ACC112 (cell line): Measurements from ENCODE around the gene CTLA4.
"Not testable (repeated sequence)": the region's sequence is repeated elsewhere in the genome, so short reads cannot be mapped to it uniquely, and the experiment has no call there.

ENCODE experiments used
- H2AFZ ChIP-seq: fragments of 200-600 bp; sonication (generic); one replicate; pipeline ENCODE4 v1.6.0; 2017; ENCODE audit warnings: antibody characterized with exemption, low read length; ENCODE audit not compliant: unreplicated experiment
- H3K27ac ChIP-seq: fragments of 200-600 bp; sonication (generic); 2 replicates; pipeline ENCODE4 v1.5.1; 2014; ENCODE audit warnings: low read depth, mild to moderate bottlenecking, antibody characterized with exemption, low read length, moderate library complexity
- H3K27me3 ChIP-seq: fragments of 200-600 bp; sonication (generic); 2 replicates; pipeline ENCODE4 v1.6.1; 2014; ENCODE audit warnings: mild to moderate bottlenecking, antibody characterized with exemption, low read length, moderate library complexity, mixed read lengths; ENCODE audit not compliant: insufficient read depth
- H3K36me3 ChIP-seq: fragments of 200-600 bp; sonication (generic); 2 replicates; pipeline ENCODE4 v1.6.1; 2016; ENCODE audit warnings: mild to moderate bottlenecking, antibody characterized with exemption, low read length, moderate library complexity, mixed read lengths; ENCODE audit not compliant: insufficient read depth
- H3K4me1 ChIP-seq: fragments of 200-600 bp; sonication (generic); one replicate; pipeline ENCODE4 v1.6.1; 2016; ENCODE audit warnings: low read length, mixed read lengths; ENCODE audit not compliant: insufficient read depth, unreplicated experiment, control insufficient read depth
- H3K4me3 ChIP-seq: fragments of 200-600 bp; sonication (generic); 2 replicates; pipeline ENCODE4 v1.5.1; 2014; ENCODE audit warnings: mild to moderate bottlenecking, low read depth, low read length
- H3K79me2 ChIP-seq: fragments of 200-600 bp; sonication (generic); one replicate; pipeline ENCODE4 v1.6.0; 2016; ENCODE audit warnings: low read length; ENCODE audit not compliant: control insufficient read depth, unreplicated experiment, insufficient read depth

The CTLA4 gene

GRCh38 chr2:203873461-203873860 lies 5.9 kb downstream of the CTLA4 start:
- H3K4me1 ChIP-seq, result no peaks in the 10 kb centered on the region
- no peak overlapping the region for H3K4me3 ChIP-seq
- H3K79me2 ChIP-seq, result no peaks in the 10 kb centered on the region
- no peak overlapping the region for H3K27ac ChIP-seq
- H3K27me3 ChIP-seq, result peaks cover 78% of the 10 kb centered on the region
- no peak overlapping the region for H2AFZ ChIP-seq
- no peaks in the 10 kb centered on the region for H3K36me3 ChIP-seq

DNA sequence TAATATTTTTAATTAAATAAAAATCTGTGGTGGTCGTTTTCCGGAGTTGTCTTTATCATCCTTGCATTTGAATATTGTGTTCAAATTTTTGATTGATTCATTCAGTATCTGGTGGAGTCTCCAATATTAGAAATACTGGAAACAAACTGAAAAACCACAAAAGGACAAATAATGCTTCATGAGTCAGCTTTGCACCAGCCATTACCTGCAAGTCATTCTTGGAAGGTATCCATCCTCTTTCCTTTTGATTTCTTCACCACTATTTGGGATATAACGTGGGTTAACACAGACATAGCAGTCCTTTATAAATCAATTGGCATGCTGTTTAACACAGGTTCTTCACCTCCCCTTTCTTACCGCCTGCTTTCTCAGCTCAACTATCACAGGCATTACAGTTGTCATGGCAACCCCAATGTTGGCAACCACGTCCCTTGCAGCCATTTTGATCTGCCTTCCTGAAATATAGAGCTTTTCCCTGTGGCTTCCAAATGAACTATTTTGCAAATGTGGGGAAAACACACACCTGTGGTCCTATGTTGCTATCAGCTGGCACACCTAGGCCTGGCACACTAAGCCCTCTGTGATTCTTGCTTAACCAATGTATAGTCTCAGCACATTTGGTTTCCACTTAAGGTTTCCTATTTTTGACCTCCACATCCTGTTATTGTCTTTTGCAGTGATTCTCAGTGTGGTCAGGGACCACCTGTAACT lies 6.5 kb downstream of the CTLA4 start:
- H3K4me3 ChIP-seq, result no peak overlapping the region
- no peaks in the 10 kb centered on the region for H3K79me2 ChIP-seq
- peaks cover 73% of the 10 kb centered on the region for H3K27me3 ChIP-seq
- no peaks in the 10 kb centered on the region for H3K36me3 ChIP-seq
- H2AFZ ChIP-seq, result no peak overlapping the region
- H3K27ac ChIP-seq, result no peak overlapping the region
- no peaks in the 10 kb centered on the region for H3K4me1 ChIP-seq

DNA sequence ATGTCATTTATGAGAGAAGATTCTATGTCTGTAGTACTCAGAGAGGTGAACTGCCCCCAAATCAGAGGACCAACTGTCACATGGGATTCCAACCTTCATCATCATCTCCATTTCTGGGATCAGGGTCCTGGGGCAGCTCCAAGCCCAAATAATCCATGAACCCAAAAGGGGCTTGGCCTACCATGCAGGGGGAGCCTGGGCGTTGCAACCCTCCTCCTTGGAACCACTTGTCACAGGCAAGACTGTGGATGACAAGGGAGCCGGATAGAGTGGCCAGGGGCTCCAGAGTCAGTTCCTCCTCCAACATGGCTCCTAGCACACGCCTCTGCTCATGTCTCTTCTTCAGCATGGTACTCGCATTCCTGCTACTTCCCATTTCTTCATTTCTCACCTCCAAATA lies 7.9 kb downstream of the CTLA4 start:
- Histone ChIP-seq H3K27me3 (peaks cover 59% of the 10 kb centered on the region), H3K4me1 (no peaks in the 10 kb centered on the region), H3K27ac (no peak overlapping the region), H3K36me3 (no peaks in the 10 kb centered on the region), H3K4me3 (no peak overlapping the region), H2AFZ (no peak overlapping the region), H3K79me2 (no peaks in the 10 kb centered on the region)

- no peak overlapping the region for H3K27ac ChIP-seq
- H3K36me3 ChIP-seq, result no peaks in the 10 kb centered on the region
- no peak overlapping the region for H3K4me3 ChIP-seq
- no peaks in the 10 kb centered on the region for H3K4me1 ChIP-seq
- H3K79me2 ChIP-seq, result no peaks in the 10 kb centered on the region
- H2AFZ ChIP-seq, result no peak overlapping the region
- peaks cover 54% of the 10 kb centered on the region for H3K27me3 ChIP-seq
Measured at GRCh38 chr2:203876328-203876727, 8.8 kb downstream of the CTLA4 start.

DNA sequence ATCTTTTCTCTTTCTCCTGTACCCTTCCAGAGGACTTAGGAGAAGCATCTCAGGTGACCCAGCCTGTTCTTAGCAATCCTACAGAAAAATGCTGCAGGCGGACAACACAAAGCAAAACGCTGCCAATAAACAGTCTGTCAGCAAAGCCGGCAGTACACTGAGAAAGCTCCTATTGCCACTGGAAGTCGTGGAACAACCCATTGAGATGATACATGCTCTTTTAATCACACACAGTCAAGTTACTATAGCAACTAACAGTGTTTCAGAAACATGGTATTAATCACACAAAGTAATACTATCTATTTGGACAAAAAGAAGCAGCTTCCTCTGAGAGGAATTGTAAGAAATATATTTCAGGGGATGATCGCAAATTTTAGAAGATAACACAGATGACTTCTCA lies 10.5 kb downstream of the CTLA4 start:
- Histone ChIP-seq H2AFZ (no peak overlapping the region), H3K4me3 (no peak overlapping the region), H3K27me3 (peaks cover 37% of the 10 kb centered on the region), H3K36me3 (no peaks in the 10 kb centered on the region), H3K27ac (no peak overlapping the region), H3K4me1 (no peaks in the 10 kb centered on the region), H3K79me2 (no peaks in the 10 kb centered on the region)

- H3K27ac ChIP-seq, result no peak overlapping the region
- H3K36me3 ChIP-seq, result no peaks in the 10 kb centered on the region
- H3K27me3 ChIP-seq, result peaks cover 27% of the 10 kb centered on the region
- no peak overlapping the region for H2AFZ ChIP-seq
- H3K79me2 ChIP-seq, result no peaks in the 10 kb centered on the region
- no peaks in the 10 kb centered on the region for H3K4me1 ChIP-seq
- no peak overlapping the region for H3K4me3 ChIP-seq
Measured at GRCh38 chr2:203880557-203881125, 13.1 kb downstream of the CTLA4 start.

DNA sequence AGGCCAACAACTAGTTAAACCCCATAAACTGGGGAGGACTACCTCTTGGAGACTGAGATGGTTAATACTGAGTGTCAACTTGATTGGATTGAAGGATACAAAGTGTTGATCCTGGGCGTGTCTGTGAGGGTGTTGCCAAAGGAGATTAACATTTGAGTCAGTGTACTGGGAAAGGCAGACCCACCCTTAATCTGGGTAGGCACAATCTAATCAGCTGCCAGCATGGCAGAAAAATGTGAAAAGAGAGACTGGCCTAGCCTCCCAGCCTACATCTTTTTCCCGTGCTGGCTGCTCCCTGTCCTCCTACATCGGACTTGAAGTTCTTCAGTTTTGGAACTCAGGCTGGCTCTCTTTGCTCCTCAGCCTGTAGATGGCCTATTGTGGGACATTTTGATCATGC lies 13.6 kb downstream of the CTLA4 start:
- not testable (repeated sequence) for H3K79me2 ChIP-seq, H3K27ac ChIP-seq, H2AFZ ChIP-seq, H3K4me3 ChIP-seq, H3K4me1 ChIP-seq, H3K36me3 ChIP-seq
- peaks cover 27% of the 10 kb centered on the region for H3K27me3 ChIP-seq

- peaks cover 20% of the 10 kb centered on the region for H3K27me3 ChIP-seq
- no peaks in the 10 kb centered on the region for H3K36me3 ChIP-seq
- H3K27ac ChIP-seq, result no peak overlapping the region
- no peaks in the 10 kb centered on the region for H3K79me2 ChIP-seq
- H3K4me1 ChIP-seq, result no peaks in the 10 kb centered on the region
- H2AFZ ChIP-seq, result no peak overlapping the region
- no peak overlapping the region for H3K4me3 ChIP-seq
Measured at GRCh38 chr2:203882551-203882950, 15.0 kb downstream of the CTLA4 start.

DNA sequence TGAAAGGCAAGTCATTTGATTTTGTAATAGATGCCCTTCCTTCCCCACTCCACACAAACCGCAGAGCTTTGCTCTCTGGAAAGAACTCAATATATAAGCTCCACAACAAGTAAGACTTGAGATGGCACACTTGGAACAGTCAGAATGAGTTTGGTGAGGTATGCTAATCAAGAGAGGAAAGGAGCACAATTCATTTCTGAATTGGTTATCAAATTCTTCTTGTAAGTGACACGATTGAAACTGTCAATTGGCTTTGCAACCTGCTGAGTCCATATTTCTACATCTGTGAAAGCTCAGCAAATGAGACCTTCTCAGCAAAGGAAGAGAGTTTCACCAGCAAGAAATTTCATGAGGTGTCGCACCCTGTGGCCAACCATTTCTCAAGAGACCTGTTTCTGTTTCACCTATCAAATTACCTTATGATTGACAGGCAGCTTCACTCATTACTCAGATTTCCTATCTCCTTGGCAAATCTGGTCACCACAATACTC lies 19.1 kb downstream of the CTLA4 start:
- Histone ChIP-seq H2AFZ (no peak overlapping the region), H3K36me3 (no peaks in the 10 kb centered on the region), H3K79me2 (no peaks in the 10 kb centered on the region), H3K4me1 (no peaks in the 10 kb centered on the region), H3K27me3 (peaks cover 22% of the 10 kb centered on the region), H3K27ac (no peak overlapping the region), H3K4me3 (no peak overlapping the region)

GRCh38 chr2:203887677-203888076 lies 20.1 kb downstream of the CTLA4 start:
- Histone ChIP-seq H3K27ac (no peak overlapping the region), H2AFZ (no peak overlapping the region), H3K79me2 (no peaks in the 10 kb centered on the region), H3K27me3 (peaks cover 29% of the 10 kb centered on the region), H3K36me3 (no peaks in the 10 kb centered on the region), H3K4me3 (no peak overlapping the region), H3K4me1 (no peaks in the 10 kb centered on the region)

DNA sequence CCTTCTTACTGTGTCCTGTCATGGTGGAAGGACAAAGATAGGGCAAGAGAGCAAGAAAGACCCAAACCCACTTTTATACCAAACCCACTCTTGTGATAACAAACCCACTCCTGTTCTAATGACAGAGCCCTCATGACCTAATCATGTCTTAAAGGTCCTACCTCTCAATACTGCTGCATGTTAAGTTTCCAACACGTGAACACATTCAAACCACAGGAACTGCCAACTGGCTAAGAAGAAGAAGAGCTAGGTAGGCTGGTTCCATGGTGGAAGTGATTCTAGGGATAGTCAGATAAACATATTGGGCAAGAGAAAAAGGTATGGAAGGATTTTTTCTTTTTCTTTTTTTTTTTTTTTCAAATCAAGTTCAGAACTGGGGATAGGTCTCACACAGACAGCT lies 22.0 kb downstream of the CTLA4 start:
- Histone ChIP-seq H3K27me3 (peaks cover 35% of the 10 kb centered on the region), H3K27ac (no peak overlapping the region), H3K4me1 (no peaks in the 10 kb centered on the region), H3K79me2 (no peaks in the 10 kb centered on the region), H2AFZ (no peak overlapping the region), H3K36me3 (no peaks in the 10 kb centered on the region), H3K4me3 (no peak overlapping the region)
